RKO (cell line): Measurements from ENCODE around the gene SERPINA5.
"Not testable (repeated sequence)": the region's sequence is repeated elsewhere in the genome, so short reads cannot be mapped to it uniquely, and the experiment has no call there.

ENCODE experiments used
- DNase-seq: peaks from one replicate; pipeline ENCODE4 v3.0.0-alpha.2; 2016; ENCODE audit warnings: low spot score

The SERPINA5 gene

GRCh38 chr14:94575730-94576585, 5.3 kb upstream of the SERPINA5 start:
- no peak for DNase-seq

- DNase-seq, result not testable (repeated sequence)
Observed at GRCh38 chr14:94577472-94577871, 3.8 kb upstream of the SERPINA5 start.

GRCh38 chr14:94578712-94579111, 2.5 kb upstream of the SERPINA5 start:
- no peak for DNase-seq

- DNase-seq, result no peak
Observed at GRCh38 chr14:94582199-94582750, 1.0 kb downstream of the SERPINA5 start.

GRCh38 chr14:94582851-94583250, 1.6 kb downstream of the SERPINA5 start:
- no peak for DNase-seq

GRCh38 chr14:94583557-94583956, 2.3 kb downstream of the SERPINA5 start:
- no peak for DNase-seq

GRCh38 chr14:94584591-94585280, 3.5 kb downstream of the SERPINA5 start:
- DNase-seq, result no peak

- DNase-seq, result no peak
Observed at GRCh38 chr14:94586635-94587034, 5.4 kb downstream of the SERPINA5 start.

GRCh38 chr14:94588311-94588710, 7.1 kb downstream of the SERPINA5 start:
- no peak for DNase-seq

- DNase-seq, result no peak
Observed at GRCh38 chr14:94591073-94591472, 9.8 kb downstream of the SERPINA5 start.

GRCh38 chr14:94591871-94592270, 10.6 kb downstream of the SERPINA5 start:
- no peak for DNase-seq

- DNase-seq, result no peak
Observed at GRCh38 chr14:94592457-94592856, 11.2 kb downstream of the SERPINA5 start.

GRCh38 chr14:94593376-94593748, 12.1 kb downstream of the SERPINA5 start:
- no peak for DNase-seq

- DNase-seq, result no peak
Observed at GRCh38 chr14:94593749-94594431, 12.7 kb downstream of the SERPINA5 start.

GRCh38 chr14:94594441-94594840, 13.2 kb downstream of the SERPINA5 start:
- DNase-seq, result no peak

GRCh38 chr14:94595912-94596311, 14.7 kb downstream of the SERPINA5 start:
- DNase-seq, result no peak

GRCh38 chr14:94596361-94596760, 15.1 kb downstream of the SERPINA5 start:
- no peak for DNase-seq

GRCh38 chr14:94597788-94598187, 16.6 kb downstream of the SERPINA5 start:
- no peak for DNase-seq

GRCh38 chr14:94598506-94598815, 17.2 kb downstream of the SERPINA5 start:
- no peak for DNase-seq

GRCh38 chr14:94598816-94599655, 17.8 kb downstream of the SERPINA5 start:
- DNase-seq, result peak; percentile 71

- DNase-seq, result no peak
Observed at GRCh38 chr14:94599656-94600004, 18.4 kb downstream of the SERPINA5 start.

- no peak for DNase-seq
Observed at GRCh38 chr14:94600148-94600545, 18.9 kb downstream of the SERPINA5 start.
